GM23338 (cell line): ENCODE results near the gene PPM1N. TPM values are rescaled to one million over a fixed set of nuclear protein-coding genes. Genes with fewer than 3 reads are reported as not detected.

ENCODE experiments used
- ATAC-seq: fragments of 200-7000 bp; cut with Tn5 transposase; 3 replicates; pipeline ENCODE4 v1.9.1; 2020
- DNase-seq: peaks from one replicate; pipeline ENCODE4 v3.0.0-alpha.2; 2015; ENCODE audit warnings: low spot score
- H2AFZ ChIP-seq: fragments of 200-600 bp; sonication (generic); 2 replicates; pipeline ENCODE4 v1.8.0; 2016; ENCODE audit warnings: antibody characterized with exemption, mild to moderate bottlenecking, moderate library complexity
- H3F3A ChIP-seq: fragments of 200-600 bp; sonication (generic); replicated peaks from 2 replicates; pipeline ENCODE4 v1.8.0; 2017; ENCODE audit warnings: antibody characterized with exemption, mixed run types, low read depth
- H3K27ac ChIP-seq: fragments of 200-600 bp; sonication (generic); 2 replicates; pipeline ENCODE4 v1.6.1; 2016; ENCODE audit warnings: low read depth
- H3K27me3 ChIP-seq: fragments of 200-600 bp; sonication (generic); 2 replicates; pipeline ENCODE4 v1.8.0; 2016; ENCODE audit warnings: mild to moderate bottlenecking, mixed run types, moderate library complexity; ENCODE audit not compliant: insufficient read depth
- H3K36me3 ChIP-seq: fragments of 200-600 bp; sonication (generic); 2 replicates; pipeline ENCODE4 v1.8.0; 2016; ENCODE audit warnings: mild to moderate bottlenecking; ENCODE audit not compliant: insufficient read depth
- H3K4me1 ChIP-seq: fragments of 200-600 bp; sonication (generic); 2 replicates; pipeline ENCODE4 v1.8.0; 2016; ENCODE audit warnings: mild to moderate bottlenecking, moderate library complexity; ENCODE audit not compliant: insufficient read depth
- H3K4me2 ChIP-seq: fragments of 200-600 bp; sonication (generic); 2 replicates; pipeline ENCODE4 v1.7.1; 2017; ENCODE audit warnings: mixed run types
- H3K4me3 ChIP-seq: fragments of 200-600 bp; sonication (generic); 2 replicates; pipeline ENCODE4 v1.6.1; 2016; ENCODE audit warnings: mixed run types
- H3K79me2 ChIP-seq: fragments of 200-600 bp; sonication (generic); replicated peaks from 2 replicates; pipeline ENCODE4 v1.8.0; 2017; ENCODE audit warnings: mild to moderate bottlenecking; ENCODE audit not compliant: insufficient read depth
- H3K9me2 ChIP-seq: fragments of 200-600 bp; sonication (generic); 2 replicates; pipeline ENCODE4 v1.8.0; 2017; ENCODE audit not compliant: insufficient read depth
- H4K20me1 ChIP-seq: fragments of 200-600 bp; sonication (generic); replicated peaks from 2 replicates; pipeline ENCODE4 v1.8.0; 2017; ENCODE audit warnings: mild to moderate bottlenecking; ENCODE audit not compliant: insufficient read depth
- H3K27ac Mint-ChIP-seq: 2 replicates; pipeline ENCODE4 v1.8.0; 2020; ENCODE audit warnings: inconsistent platforms, mild to moderate bottlenecking, moderate library complexity, mixed read lengths
- H3K27me3 Mint-ChIP-seq: 3 replicates; pipeline ENCODE4 v1.8.0; 2022; ENCODE audit warnings: low read depth, mild to moderate bottlenecking, moderate library complexity, mixed read lengths, inconsistent platforms; ENCODE audit not compliant: insufficient read depth, poor library complexity
- H3K36me3 Mint-ChIP-seq: 3 replicates; pipeline ENCODE4 v1.8.0; 2021; ENCODE audit warnings: low read depth, mild to moderate bottlenecking, inconsistent platforms, moderate library complexity, mixed read lengths
- H3K4me1 Mint-ChIP-seq: 3 replicates; pipeline ENCODE4 v1.8.0; 2020; ENCODE audit warnings: mild to moderate bottlenecking, inconsistent platforms, mixed read lengths
- H3K4me3 Mint-ChIP-seq: 3 replicates; pipeline ENCODE4 v1.8.0; 2021; ENCODE audit warnings: moderate library complexity, mild to moderate bottlenecking, inconsistent platforms, mixed read lengths
- H3K9me3 Mint-ChIP-seq: 3 replicates; pipeline ENCODE4 v1.8.0; 2020; ENCODE audit warnings: moderate library complexity, mild to moderate bottlenecking, inconsistent platforms, mixed read lengths
- CREB1 ChIP-seq: fragments of 250-450 bp; sonication (Bioruptor Pico); IDR thresholded peaks from 2 replicates; pipeline ENCODE4 v1.5.0; 2020; ENCODE audit warnings: low read depth, mild to moderate bottlenecking, moderate library complexity
- CTCF ChIP-seq, 2 experiments: fragments of 200-600 bp in 1 of 2; sonication (generic) in 1 of 2; conservative IDR thresholded peaks; 2 replicates each; pipeline versions ENCODE4 v1.5.1 to v1.6.1; 2016 to 2017; ENCODE audit warnings: antibody characterized with exemption in 2 of 2, low read depth in 2 of 2, mild to moderate bottlenecking in 2 of 2, moderate library complexity in 1 of 2
- EZH2 ChIP-seq: fragments of 200-600 bp; sonication (generic); IDR thresholded peaks from one replicate; pipeline ENCODE4 v1.8.0; 2017; ENCODE audit warnings: antibody characterized with exemption, mild to moderate bottlenecking, low read depth; ENCODE audit not compliant: unreplicated experiment
- EZH2phosphoT487 ChIP-seq: fragments of 200-600 bp; sonication (generic); IDR thresholded peaks from one replicate; pipeline ENCODE4 v1.8.1; 2018; ENCODE audit warnings: antibody characterized with exemption; ENCODE audit not compliant: unreplicated experiment
- JUNB ChIP-seq: IDR thresholded peaks from one replicate; pipeline ENCODE4 v1.6.1; 2016; ENCODE audit warnings: antibody characterized with exemption; ENCODE audit not compliant: unreplicated experiment
- NANOG ChIP-seq: IDR thresholded peaks from 2 replicates; pipeline ENCODE4 v1.6.1; 2016; ENCODE audit warnings: antibody characterized with exemption, borderline replicate concordance
- POLR2AphosphoS5 ChIP-seq: IDR thresholded peaks from 2 replicates; pipeline ENCODE4 v1.6.1; 2016; ENCODE audit warnings: antibody characterized with exemption, low read depth
- REST ChIP-seq: IDR thresholded peaks from one replicate; pipeline ENCODE4 v1.6.1; 2018; ENCODE audit warnings: antibody characterized with exemption; ENCODE audit not compliant: unreplicated experiment
- STAT1 ChIP-seq: IDR thresholded peaks from one replicate; pipeline ENCODE4 v1.6.1; 2016; ENCODE audit warnings: antibody characterized with exemption; ENCODE audit not compliant: unreplicated experiment
- ZNF331 ChIP-seq: fragments of 250-450 bp; sonication (Bioruptor Pico); IDR thresholded peaks from 2 replicates; pipeline ENCODE4 v1.5.0; 2020; ENCODE audit warnings: low read depth, mild to moderate bottlenecking, moderate library complexity
- polyA plus RNA-seq: library from polyadenylated mRNA; unstranded; fragments of >200 nt; fragmentation: Nextera tagmentation; extraction: Ambion mirVana; gene quantifications from 2 replicates; pipeline ENCODE4 v1.2.1, GENCODE V29; 2016
- total RNA-seq: library from RNA; depleted of rRNA; stranded (reverse); fragments of >200 nt; shearing (Covaris generic); gene quantifications from 2 replicates; pipeline ENCODE4 v1.2.3, GENCODE V29; 2014
- TF ChIP-seq, protein P1 (sequence below): IDR thresholded peaks from 2 replicates; pipeline ENCODE4 v1.6.1; 2016; ENCODE audit warnings: antibody characterized with exemption
- TF ChIP-seq, protein P2 (sequence below): fragments of 250-450 bp; sonication (Bioruptor Pico); IDR thresholded peaks from 2 replicates; pipeline ENCODE4 v1.5.0; 2020; ENCODE audit warnings: mild to moderate bottlenecking, moderate library complexity

The PPM1N gene
- total and polyA plus RNA-seq, 2 experiments from 2014 or later, result 15.2 to 25.1 TPM

GRCh38 chr19:45514376-45515051 lies 16.3 kb downstream of the PPM1N start (continued):
- TF ChIP-seq CTCF (conservative IDR thresholded peaks at IDR 0.05; ENCODE audit: low read depth in 2 of 2) (no peak), JUNB (no peak), CREB1 (CRISPR knock-in tag) (no peak), EZH2 (no peak)

DNA sequence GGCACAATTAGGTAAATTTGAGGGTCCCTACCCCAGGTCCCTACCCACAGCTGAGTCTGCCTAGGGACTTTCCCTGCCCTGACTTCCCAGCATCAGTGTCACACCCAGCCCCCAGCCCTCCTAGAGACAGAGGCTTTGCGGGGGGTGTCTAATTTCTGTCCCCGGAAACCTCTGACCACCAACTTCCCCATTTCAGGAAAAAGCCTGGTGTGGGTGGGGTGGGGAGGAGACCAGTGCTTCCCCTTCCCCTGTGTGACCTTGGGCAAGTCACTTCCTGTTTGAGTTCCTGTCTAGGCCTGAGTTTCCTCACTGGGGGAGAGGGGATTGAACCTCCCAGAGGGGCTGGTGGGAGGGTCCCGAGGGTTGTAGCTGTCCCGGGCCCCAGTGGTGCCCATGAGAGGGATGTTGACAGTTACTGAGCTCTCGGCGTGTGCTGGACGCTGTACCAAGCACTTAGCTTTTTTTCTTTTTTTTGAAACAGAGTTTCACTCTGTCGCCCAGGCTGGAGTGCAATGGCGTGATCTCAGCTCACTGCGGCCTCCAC lies 16.9 kb downstream of the PPM1N start:
- no peaks in the 10 kb centered on the region; the same call in 2 of the 3 replicates for H3K9me3 Mint-ChIP-seq
- peaks cover 79% of the 10 kb centered on the region for H3K79me2 ChIP-seq
- 0 out of 2 replicates have a peak, but pooled peaks cover 7% of the 10 kb centered on the region for H3F3A ChIP-seq
- ATAC-seq, result no peak
- no peak for DNase-seq
- no peak overlapping the region for H2AFZ ChIP-seq
- H3K4me1 ChIP-seq, result peaks cover 7% of the 10 kb centered on the region; the same call in 1 of the 2 replicates
- H3K27me3 ChIP-seq, result no peaks in the 10 kb centered on the region
- peaks cover 10% of the 10 kb centered on the region; the same call in 2 of the 3 replicates for H3K4me1 Mint-ChIP-seq
- H3K27ac ChIP-seq, result peak overlapping the region; percentile 32; the same call in 1 of the 2 replicates
- H3K4me3 ChIP-seq, result no peak overlapping the region
- H3K9me2 ChIP-seq, result no peaks in the 10 kb centered on the region
- H3K27ac Mint-ChIP-seq, result no peak overlapping the region
- no peak overlapping the region for H3K4me3 Mint-ChIP-seq
- H4K20me1 ChIP-seq, result peaks cover 57% of the 10 kb centered on the region
- no peak overlapping the region for H3K4me2 ChIP-seq
- peaks cover 4% of the 10 kb centered on the region for H3K27me3 Mint-ChIP-seq
- H3K36me3 Mint-ChIP-seq, result peaks cover 30% of the 10 kb centered on the region
- H3K36me3 ChIP-seq, result peaks cover 7% of the 10 kb centered on the region
- no peak for TF ChIP-seq POLR2AphosphoS5
- TF ChIP-seq, protein P1, sequence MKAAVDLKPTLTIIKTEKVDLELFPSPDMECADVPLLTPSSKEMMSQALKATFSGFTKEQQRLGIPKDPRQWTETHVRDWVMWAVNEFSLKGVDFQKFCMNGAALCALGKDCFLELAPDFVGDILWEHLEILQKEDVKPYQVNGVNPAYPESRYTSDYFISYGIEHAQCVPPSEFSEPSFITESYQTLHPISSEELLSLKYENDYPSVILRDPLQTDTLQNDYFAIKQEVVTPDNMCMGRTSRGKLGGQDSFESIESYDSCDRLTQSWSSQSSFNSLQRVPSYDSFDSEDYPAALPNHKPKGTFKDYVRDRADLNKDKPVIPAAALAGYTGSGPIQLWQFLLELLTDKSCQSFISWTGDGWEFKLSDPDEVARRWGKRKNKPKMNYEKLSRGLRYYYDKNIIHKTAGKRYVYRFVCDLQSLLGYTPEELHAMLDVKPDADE, result no peak
- TF ChIP-seq EZH2, result no peak
- no peak for TF ChIP-seq STAT1
- TF ChIP-seq REST, result no peak
- no peak for TF ChIP-seq NANOG
- TF ChIP-seq, protein P2, sequence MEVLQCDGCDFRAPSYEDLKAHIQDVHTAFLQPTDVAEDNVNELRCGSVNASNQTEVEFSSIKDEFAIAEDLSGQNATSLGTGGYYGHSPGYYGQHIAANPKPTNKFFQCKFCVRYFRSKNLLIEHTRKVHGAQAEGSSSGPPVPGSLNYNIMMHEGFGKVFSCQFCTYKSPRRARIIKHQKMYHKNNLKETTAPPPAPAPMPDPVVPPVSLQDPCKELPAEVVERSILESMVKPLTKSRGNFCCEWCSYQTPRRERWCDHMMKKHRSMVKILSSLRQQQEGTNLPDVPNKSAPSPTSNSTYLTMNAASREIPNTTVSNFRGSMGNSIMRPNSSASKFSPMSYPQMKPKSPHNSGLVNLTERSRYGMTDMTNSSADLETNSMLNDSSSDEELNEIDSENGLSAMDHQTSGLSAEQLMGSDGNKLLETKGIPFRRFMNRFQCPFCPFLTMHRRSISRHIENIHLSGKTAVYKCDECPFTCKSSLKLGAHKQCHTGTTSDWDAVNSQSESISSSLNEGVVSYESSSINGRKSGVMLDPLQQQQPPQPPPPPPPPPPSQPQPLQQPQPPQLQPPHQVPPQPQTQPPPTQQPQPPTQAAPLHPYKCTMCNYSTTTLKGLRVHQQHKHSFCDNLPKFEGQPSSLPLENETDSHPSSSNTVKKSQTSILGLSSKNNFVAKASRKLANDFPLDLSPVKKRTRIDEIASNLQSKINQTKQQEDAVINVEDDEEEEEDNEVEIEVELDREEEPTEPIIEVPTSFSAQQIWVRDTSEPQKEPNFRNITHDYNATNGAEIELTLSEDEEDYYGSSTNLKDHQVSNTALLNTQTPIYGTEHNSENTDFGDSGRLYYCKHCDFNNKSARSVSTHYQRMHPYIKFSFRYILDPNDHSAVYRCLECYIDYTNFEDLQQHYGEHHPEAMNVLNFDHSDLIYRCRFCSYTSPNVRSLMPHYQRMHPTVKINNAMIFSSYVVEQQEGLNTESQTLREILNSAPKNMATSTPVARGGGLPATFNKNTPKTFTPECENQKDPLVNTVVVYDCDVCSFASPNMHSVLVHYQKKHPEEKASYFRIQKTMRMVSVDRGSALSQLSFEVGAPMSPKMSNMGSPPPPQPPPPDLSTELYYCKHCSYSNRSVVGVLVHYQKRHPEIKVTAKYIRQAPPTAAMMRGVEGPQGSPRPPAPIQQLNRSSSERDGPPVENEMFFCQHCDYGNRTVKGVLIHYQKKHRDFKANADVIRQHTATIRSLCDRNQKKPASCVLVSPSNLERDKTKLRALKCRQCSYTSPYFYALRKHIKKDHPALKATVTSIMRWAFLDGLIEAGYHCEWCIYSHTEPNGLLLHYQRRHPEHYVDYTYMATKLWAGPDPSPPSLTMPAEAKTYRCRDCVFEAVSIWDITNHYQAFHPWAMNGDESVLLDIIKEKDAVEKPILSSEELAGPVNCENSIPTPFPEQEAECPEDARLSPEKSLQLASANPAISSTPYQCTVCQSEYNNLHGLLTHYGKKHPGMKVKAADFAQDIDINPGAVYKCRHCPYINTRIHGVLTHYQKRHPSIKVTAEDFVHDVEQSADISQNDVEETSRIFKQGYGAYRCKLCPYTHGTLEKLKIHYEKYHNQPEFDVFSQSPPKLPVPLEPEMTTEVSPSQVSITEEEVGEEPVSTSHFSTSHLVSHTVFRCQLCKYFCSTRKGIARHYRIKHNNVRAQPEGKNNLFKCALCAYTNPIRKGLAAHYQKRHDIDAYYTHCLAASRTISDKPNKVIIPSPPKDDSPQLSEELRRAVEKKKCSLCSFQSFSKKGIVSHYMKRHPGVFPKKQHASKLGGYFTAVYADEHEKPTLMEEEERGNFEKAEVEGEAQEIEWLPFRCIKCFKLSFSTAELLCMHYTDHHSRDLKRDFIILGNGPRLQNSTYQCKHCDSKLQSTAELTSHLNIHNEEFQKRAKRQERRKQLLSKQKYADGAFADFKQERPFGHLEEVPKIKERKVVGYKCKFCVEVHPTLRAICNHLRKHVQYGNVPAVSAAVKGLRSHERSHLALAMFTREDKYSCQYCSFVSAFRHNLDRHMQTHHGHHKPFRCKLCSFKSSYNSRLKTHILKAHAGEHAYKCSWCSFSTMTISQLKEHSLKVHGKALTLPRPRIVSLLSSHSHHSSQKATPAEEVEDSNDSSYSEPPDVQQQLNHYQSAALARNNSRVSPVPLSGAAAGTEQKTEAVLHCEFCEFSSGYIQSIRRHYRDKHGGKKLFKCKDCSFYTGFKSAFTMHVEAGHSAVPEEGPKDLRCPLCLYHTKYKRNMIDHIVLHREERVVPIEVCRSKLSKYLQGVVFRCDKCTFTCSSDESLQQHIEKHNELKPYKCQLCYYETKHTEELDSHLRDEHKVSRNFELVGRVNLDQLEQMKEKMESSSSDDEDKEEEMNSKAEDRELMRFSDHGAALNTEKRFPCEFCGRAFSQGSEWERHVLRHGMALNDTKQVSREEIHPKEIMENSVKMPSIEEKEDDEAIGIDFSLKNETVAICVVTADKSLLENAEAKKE (CRISPR knock-in tag), result no peak
- no peak for TF ChIP-seq EZH2phosphoT487
- no peak for TF ChIP-seq ZNF331 (CRISPR knock-in tag)
